Caco-2 (cell line): ENCODE results near the gene FYB2. TPM values are rescaled to one million over a fixed set of nuclear protein-coding genes. Genes with fewer than 3 reads are reported as not detected.
"Not testable (repeated sequence)": the region's sequence is repeated elsewhere in the genome, so short reads cannot be mapped to it uniquely, and the experiment has no call there.

Source experiments
- BruUV-seq: library from RNA; stranded (reverse); fragments of 400-500 nt; replicated peaks from 2 replicates; lab custom pipeline; 2021; lab: Mats Ljungman, UMichigan
- CTCF ChIA-PET: fragments of 300-600 bp; sonication (Branson Sonifier 250); formaldehyde crosslinking; loops from one replicate; lab custom pipeline; 2022; ENCODE audit warnings: antibody characterized with exemption; lab: Charles Lee
- POLR2A ChIA-PET: fragments of 300-600 bp; sonication (Branson Sonifier 250); formaldehyde crosslinking; loops from one replicate; lab custom pipeline; 2022; ENCODE audit warnings: antibody characterized with exemption; lab: Charles Lee
- DNase-seq, 2 experiments: peaks; one replicate each; pipeline versions ENCODE4 v3.0.0 to v3.0.0-alpha.2; 2020 to 2022
- H3K27me3 ChIP-seq: replicated peaks from 2 replicates; pipeline ENCODE4 v1.6.0; 2011; ENCODE audit warnings: low read length; ENCODE audit not compliant: control insufficient read depth, insufficient read depth
- H3K36me3 ChIP-seq: 2 replicates; pipeline ENCODE4 v1.5.1; 2011; ENCODE audit warnings: low read length; ENCODE audit not compliant: control insufficient read depth, insufficient read depth
- H3K4me1 ChIP-seq: fragments of 250-450 bp; sonication (Bioruptor Pico); 2 replicates; pipeline ENCODE4 v1.5.1; 2020; ENCODE audit warnings: mild to moderate bottlenecking
- H3K4me3 ChIP-seq: 2 replicates; pipeline ENCODE4 v1.5.1; 2011; ENCODE audit warnings: low read depth, mild to moderate bottlenecking, control low read depth, low read length
- H3K9me3 ChIP-seq: fragments of 250-450 bp; sonication (Bioruptor Pico); 2 replicates; pipeline ENCODE4 v1.5.1; 2020; ENCODE audit warnings: mild to moderate bottlenecking, moderate library complexity
- H3K27ac Mint-ChIP-seq: one replicate; pipeline ENCODE4 v1.8.0; 2022; ENCODE audit warnings: mixed read lengths; ENCODE audit not compliant: unreplicated experiment
- H3K27me3 Mint-ChIP-seq: one replicate; pipeline ENCODE4 v1.8.0; 2022; ENCODE audit warnings: mixed read lengths; ENCODE audit not compliant: insufficient read depth, unreplicated experiment
- H3K36me3 Mint-ChIP-seq: one replicate; pipeline ENCODE4 v1.8.0; 2022; ENCODE audit warnings: mild to moderate bottlenecking, mixed read lengths; ENCODE audit not compliant: insufficient read depth, unreplicated experiment
- H3K4me1 Mint-ChIP-seq: one replicate; pipeline ENCODE4 v1.8.0; 2022; ENCODE audit warnings: low read depth, mixed read lengths; ENCODE audit not compliant: unreplicated experiment
- H3K4me3 Mint-ChIP-seq: one replicate; pipeline ENCODE4 v1.8.0; 2022; ENCODE audit warnings: mild to moderate bottlenecking, moderate library complexity, mixed read lengths; ENCODE audit not compliant: unreplicated experiment
- H3K9me3 Mint-ChIP-seq: one replicate; pipeline ENCODE4 v1.8.0; 2022; ENCODE audit warnings: mixed read lengths; ENCODE audit not compliant: unreplicated experiment
- CTCF ChIP-seq, 2 experiments: fragments of 200-600 bp in 1 of 2; IDR thresholded peaks; 1 replicate in 1 of 2; 2 replicates in 1 of 2; pipeline versions ENCODE4 v1.5.1 to v1.8.0; 2011 to 2022; ENCODE audit warnings: antibody characterized with exemption in 1 of 2, control low read depth in 1 of 2, inconsistent platforms in 1 of 2, low read depth in 1 of 2, low read length in 1 of 2, mild to moderate bottlenecking in 1 of 2, moderate library complexity in 1 of 2; ENCODE audit not compliant: insufficient read depth in 1 of 2, severe bottlenecking in 1 of 2, unreplicated experiment in 1 of 2
- intact Hi-C: fragments of 100-400 bp; cut with micrococcal nuclease; formaldehyde crosslinking; loops from one replicate; pipeline ENCODE4 v1.10.0; 2022; ENCODE audit not compliant: unreplicated experiment
- total RNA-seq: library from RNA; stranded (reverse); gene quantifications from 2 replicates; pipeline ENCODE4 v1.2.3, GENCODE V29; 2022

FYB2 gene
- total RNA-seq, 1 experiment from 2014 or later, result 2.7 TPM

DNA sequence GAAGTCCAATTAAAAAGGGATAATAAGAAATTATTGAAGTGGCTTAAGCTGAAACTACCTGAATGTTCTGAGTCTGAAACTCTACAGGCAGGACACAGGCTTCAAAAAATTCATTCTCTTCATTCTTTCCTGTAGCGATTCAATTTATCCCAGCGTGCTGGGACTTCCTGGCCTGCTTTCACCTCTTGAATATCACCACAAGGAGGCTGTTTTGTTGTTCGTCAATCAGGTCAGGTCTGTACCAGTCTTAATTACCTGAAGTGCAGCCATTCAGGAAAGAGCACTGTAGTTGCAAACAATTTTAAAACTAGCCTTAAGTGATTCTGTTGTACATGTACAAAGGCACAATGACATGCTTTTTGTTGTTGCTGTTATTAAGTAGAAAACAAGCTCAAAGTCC, 38.4 kb downstream of the FYB2 start:
- Mint-ChIP-seq H3K27me3 (no peaks in the 10 kb centered on the region), H3K36me3 (no peaks in the 10 kb centered on the region), H3K4me1 (no peaks in the 10 kb centered on the region), H3K4me3 (no peak overlapping the region), H3K27ac (no peak overlapping the region), H3K9me3 (no peaks in the 10 kb centered on the region)
- POLR2A ChIA-PET, result no interaction called here
- Histone ChIP-seq H3K27me3 (no peaks in the 10 kb centered on the region), H3K4me1 (no peaks in the 10 kb centered on the region), H3K9me3 (no peaks in the 10 kb centered on the region), H3K36me3 (no peaks in the 10 kb centered on the region), H3K4me3 (no peak overlapping the region)
- no peak for DNase-seq
- intact Hi-C loops, result no loop called here
- no TSS peak for BruUV-seq
- TF ChIP-seq CTCF (IDR thresholded peaks at IDR 0.05; ENCODE audit: insufficient read depth in 1 of 2, low read depth in 1 of 2, low read length in 1 of 2, severe bottlenecking in 1 of 2, unreplicated experiment in 1 of 2), result no peak
- CTCF ChIA-PET, result no interaction called here

DNA sequence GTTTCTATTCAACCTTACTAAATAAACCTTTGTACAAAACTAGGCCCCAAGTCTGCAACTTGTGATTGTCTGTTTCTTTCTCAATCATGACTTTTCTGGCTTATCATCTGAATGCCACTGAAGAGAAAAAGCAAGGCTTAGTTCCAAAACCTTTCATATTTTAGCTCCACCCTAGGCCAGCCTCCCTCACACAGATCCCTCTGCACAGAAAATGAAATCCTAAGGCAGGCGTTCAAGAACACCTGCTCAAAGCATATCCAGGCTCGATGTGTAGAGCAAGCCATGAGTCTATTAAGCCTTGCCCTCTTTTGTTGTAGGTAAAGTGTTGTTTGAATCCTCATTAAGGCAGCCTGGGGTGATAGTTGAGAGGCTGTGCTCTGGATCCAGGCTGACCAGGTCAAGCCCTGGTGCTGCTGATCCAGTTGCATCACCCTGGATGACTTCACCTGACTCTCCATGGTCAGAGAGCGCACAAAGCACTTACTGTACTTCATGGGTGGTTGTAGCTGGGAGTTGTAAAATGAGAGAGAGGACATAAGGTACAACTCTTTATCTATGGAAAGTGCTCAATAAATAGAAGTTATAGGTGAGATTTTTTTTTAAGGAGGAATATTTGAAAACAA, 39.0 kb downstream of the FYB2 start:
- no peaks in the 10 kb centered on the region for H3K4me1 Mint-ChIP-seq
- BruUV-seq, result no TSS peak
- no peaks in the 10 kb centered on the region for H3K36me3 Mint-ChIP-seq
- intact Hi-C loops, result no loop called here
- H3K4me3 ChIP-seq, result no peak overlapping the region
- no peak for DNase-seq
- H3K27ac Mint-ChIP-seq, result no peak overlapping the region
- no peak overlapping the region for H3K4me3 Mint-ChIP-seq
- H3K9me3 ChIP-seq, result no peaks in the 10 kb centered on the region
- TF ChIP-seq CTCF (IDR thresholded peaks at IDR 0.05; ENCODE audit: insufficient read depth in 1 of 2, low read depth in 1 of 2, low read length in 1 of 2, severe bottlenecking in 1 of 2, unreplicated experiment in 1 of 2), result no peak
- no peaks in the 10 kb centered on the region for H3K36me3 ChIP-seq
- no peaks in the 10 kb centered on the region for H3K27me3 ChIP-seq
- CTCF ChIA-PET, result no interaction called here
- no peaks in the 10 kb centered on the region for H3K9me3 Mint-ChIP-seq
- no peaks in the 10 kb centered on the region for H3K27me3 Mint-ChIP-seq
- H3K4me1 ChIP-seq, result no peaks in the 10 kb centered on the region
- POLR2A ChIA-PET, result no interaction called here

DNA sequence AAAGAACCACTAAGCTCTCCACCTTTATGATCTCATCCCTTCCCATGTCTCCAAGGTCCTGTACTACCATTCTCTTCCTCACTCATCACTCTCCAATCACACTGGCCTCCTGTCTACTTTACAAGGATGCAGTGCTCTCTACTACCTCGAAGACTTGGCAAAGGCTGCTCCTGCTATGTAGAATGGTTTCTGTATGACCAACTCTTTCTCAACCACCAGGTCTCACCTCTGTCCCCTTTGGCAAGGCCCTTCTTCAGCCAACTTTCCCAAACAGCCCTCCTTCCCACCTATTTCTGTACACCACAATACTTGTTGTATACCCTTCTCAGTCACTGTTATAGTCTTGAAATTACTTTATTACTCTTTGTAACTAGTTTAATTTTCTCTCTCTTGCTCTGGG, 41.2 kb downstream of the FYB2 start:
- Histone ChIP-seq H3K9me3 (no peaks in the 10 kb centered on the region), H3K27me3 (no peaks in the 10 kb centered on the region), H3K36me3 (no peaks in the 10 kb centered on the region), H3K4me3 (no peak overlapping the region), H3K4me1 (no peaks in the 10 kb centered on the region)
- Mint-ChIP-seq H3K27ac (no peak overlapping the region), H3K4me1 (no peaks in the 10 kb centered on the region), H3K9me3 (no peaks in the 10 kb centered on the region), H3K36me3 (no peaks in the 10 kb centered on the region), H3K4me3 (no peak overlapping the region), H3K27me3 (no peaks in the 10 kb centered on the region)
- TF ChIP-seq CTCF (IDR thresholded peaks at IDR 0.05; ENCODE audit: insufficient read depth in 1 of 2, low read depth in 1 of 2, low read length in 1 of 2, severe bottlenecking in 1 of 2, unreplicated experiment in 1 of 2), result no peak
- BruUV-seq, result no TSS peak
- ChIA-PET POLR2A (no interaction called here), CTCF (no interaction called here)
- DNase-seq, result no peak
- intact Hi-C loops, result no loop called here

- H3K4me1 Mint-ChIP-seq, H3K27ac Mint-ChIP-seq, POLR2A ChIA-PET, H3K27me3 ChIP-seq, H3K4me3 ChIP-seq, CTCF ChIA-PET, H3K4me3 Mint-ChIP-seq, H3K27me3 Mint-ChIP-seq, intact Hi-C loops, DNase-seq, H3K36me3 ChIP-seq, H3K9me3 Mint-ChIP-seq, H3K4me1 ChIP-seq, H3K9me3 ChIP-seq, H3K36me3 Mint-ChIP-seq, BruUV-seq: not testable (repeated sequence)
Observed at GRCh38 chr1:56774732-56775131, 44.5 kb downstream of the FYB2 start.
